Bronchial epithelial cell (primary cell): ENCODE results near the gene SCAMP5. TPM values are rescaled to one million over a fixed set of nuclear protein-coding genes. Genes with fewer than 3 reads are reported as not detected.

ENCODE experiments used
- DNase-seq: peaks from one replicate; pipeline ENCODE4 v3.0.0-alpha.2; 2010; ENCODE audit warnings: low read depth
- FAIRE-seq: peaks from 2 replicates; lab custom pipeline; 2011; peaks lifted over from hg19 to GRCh38; lab: Jason Lieb, UNC
- H3K27me3 ChIP-seq: 2 replicates; pipeline ENCODE4 v1.5.1; 2011; ENCODE audit warnings: low read length; ENCODE audit not compliant: control insufficient read depth, insufficient read depth
- H3K36me3 ChIP-seq: 2 replicates; pipeline ENCODE4 v1.5.1; 2011; ENCODE audit warnings: low read length; ENCODE audit not compliant: control insufficient read depth, insufficient read depth
- H3K4me3 ChIP-seq: 2 replicates; pipeline ENCODE4 v1.5.1; 2011; ENCODE audit warnings: mild to moderate bottlenecking, low read depth, low read length, control low read depth
- total RNA-seq: library from RNA; depleted of rRNA; stranded (reverse); fragments of >200 nt; gene quantifications from 2 replicates; pipeline ENCODE4 v1.2.1, GENCODE V29; 2014
- TF ChIP-seq, protein P1 (sequence below): IDR thresholded peaks from 2 replicates; pipeline ENCODE4 v1.5.1; 2011; ENCODE audit warnings: mild to moderate bottlenecking, moderate library complexity, low read length, control low read depth, inconsistent platforms; ENCODE audit not compliant: insufficient read depth, severe bottlenecking

Gene SCAMP5
- total RNA-seq, 1 donor from 2014 or later = 1.3 TPM

DNA sequence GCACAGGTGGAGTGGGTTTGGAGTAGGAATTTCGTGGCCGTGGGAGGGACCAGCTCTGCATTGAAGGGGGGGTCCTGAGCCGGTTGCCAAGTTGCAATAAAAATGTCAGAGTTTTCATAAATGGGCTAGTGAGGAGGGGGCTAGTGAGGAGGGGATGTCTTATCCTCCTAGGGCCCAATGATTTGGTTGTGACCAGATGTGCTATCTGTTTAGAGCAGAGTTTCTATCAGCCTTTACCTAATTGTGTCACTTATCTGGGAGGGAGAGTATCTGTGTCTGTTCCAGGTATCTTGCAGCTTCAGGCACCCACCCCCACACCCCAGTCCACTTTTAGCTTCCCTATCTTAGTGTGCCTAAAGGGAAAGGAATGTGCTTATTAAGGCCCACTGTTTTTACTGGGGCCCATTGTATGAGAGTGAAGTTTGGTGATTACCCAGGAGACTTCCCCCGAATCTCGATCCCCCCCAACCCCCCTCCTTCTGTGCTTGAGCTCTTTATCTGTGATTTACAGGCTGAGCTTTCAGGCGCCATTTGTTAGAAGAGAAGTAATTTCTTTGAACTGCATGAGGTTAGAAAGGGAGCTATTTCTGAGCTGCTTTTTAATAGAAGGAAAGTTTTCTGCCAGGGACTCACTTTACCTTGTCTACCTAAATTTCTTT lies 70.6 kb downstream of the SCAMP5 start:
- DNase-seq = no peak
- H3K36me3 ChIP-seq = no peaks in the 10 kb centered on the region
- peaks cover 2% of the 10 kb centered on the region for H3K27me3 ChIP-seq
- no peak overlapping the region for H3K4me3 ChIP-seq
- no peak for FAIRE-seq
- TF ChIP-seq, protein P1, sequence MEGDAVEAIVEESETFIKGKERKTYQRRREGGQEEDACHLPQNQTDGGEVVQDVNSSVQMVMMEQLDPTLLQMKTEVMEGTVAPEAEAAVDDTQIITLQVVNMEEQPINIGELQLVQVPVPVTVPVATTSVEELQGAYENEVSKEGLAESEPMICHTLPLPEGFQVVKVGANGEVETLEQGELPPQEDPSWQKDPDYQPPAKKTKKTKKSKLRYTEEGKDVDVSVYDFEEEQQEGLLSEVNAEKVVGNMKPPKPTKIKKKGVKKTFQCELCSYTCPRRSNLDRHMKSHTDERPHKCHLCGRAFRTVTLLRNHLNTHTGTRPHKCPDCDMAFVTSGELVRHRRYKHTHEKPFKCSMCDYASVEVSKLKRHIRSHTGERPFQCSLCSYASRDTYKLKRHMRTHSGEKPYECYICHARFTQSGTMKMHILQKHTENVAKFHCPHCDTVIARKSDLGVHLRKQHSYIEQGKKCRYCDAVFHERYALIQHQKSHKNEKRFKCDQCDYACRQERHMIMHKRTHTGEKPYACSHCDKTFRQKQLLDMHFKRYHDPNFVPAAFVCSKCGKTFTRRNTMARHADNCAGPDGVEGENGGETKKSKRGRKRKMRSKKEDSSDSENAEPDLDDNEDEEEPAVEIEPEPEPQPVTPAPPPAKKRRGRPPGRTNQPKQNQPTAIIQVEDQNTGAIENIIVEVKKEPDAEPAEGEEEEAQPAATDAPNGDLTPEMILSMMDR = no peak

DNA sequence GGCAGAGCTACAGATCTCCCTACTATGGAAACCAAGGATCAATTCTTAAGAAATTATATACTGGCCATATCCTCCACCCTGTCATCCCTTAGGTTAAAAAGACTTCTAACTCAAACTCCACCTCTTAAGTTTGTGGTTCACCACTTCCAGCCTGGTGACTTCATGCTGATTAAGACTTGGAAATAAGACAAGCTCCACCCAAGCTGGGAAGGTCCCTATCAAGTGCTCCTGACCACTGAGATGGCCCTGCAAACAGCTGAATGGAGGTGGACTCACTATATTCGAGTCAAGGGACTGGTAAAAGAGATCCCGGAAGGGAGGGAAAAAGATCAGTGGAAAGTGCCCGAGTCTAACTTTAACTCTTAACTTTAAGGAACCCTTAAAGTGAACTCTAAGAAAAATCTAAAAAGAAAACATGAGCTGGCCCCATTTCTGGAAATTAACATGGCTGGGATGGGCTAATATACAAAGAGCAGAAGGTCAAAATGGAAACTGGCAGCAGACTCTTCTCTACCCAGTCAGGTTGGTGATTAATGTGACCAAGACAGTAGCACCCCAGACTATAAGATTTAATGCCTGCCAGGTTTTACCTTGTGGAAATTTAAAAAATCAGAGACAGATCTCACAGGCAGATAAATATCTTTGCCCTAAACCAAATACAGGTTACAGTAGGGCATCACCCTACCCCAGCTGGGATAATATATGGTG lies 71.9 kb downstream of the SCAMP5 start:
- DNase-seq (peak; percentile 80), FAIRE-seq (no peak)
- Histone ChIP-seq H3K36me3 (no peaks in the 10 kb centered on the region), H3K27me3 (peaks cover 5% of the 10 kb centered on the region), H3K4me3 (no peak overlapping the region)
- TF ChIP-seq, protein P1 = no peak

DNA sequence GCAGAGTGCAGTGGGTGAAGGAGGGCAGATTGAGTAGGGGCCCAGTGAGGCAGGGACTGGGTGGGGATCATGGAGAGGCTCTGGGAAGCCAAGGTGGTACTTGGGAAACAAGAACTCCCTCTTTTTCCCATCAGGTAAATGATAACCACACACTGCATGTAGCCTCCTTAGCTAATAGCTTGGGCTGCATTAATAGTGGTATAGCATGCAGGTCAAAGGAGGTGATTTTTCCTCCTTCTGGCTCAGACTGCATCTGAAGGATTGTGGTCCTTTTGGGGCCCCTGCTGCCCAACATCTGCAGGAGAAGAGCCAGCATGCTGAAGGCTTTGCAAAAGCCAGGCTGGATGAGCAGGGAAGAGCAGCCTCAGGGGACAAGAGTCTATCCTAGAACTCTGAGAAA lies 73.4 kb downstream of the SCAMP5 start:
- no peak overlapping the region for H3K4me3 ChIP-seq
- no peaks in the 10 kb centered on the region for H3K36me3 ChIP-seq
- TF ChIP-seq, protein P1 = no peak
- no peak for DNase-seq
- peaks cover 5% of the 10 kb centered on the region for H3K27me3 ChIP-seq
- no peak for FAIRE-seq

DNA sequence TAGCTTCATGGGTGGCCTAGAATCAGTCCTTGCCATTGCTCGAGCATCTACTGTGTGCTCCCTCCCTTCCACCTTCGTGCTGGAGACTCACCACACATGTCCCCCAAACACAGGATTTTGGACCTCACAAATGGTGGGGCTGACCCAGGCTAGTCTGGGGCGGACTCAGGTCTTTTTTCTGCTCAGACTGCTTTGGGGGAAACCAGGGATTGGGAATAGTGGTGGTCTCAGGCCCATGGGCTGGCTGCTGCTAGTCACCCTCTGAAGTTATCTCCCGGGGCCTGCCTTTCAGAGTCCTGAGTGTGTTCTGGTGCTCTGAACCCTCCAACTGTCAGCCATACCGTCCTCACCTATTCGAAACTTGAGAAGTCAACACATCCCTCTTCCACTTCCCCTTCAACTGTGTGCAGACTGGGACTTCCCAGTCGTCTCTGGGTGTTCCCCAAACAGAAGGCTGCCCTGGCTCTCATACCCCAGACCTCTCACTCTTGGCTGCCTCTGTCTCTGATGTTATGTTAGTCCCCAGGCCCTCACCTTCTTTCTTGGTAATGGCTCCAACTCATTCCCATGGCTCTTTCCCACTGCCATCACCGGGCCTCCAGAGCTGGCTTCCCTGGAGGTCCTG lies 74.0 kb downstream of the SCAMP5 start:
- peaks cover 5% of the 10 kb centered on the region for H3K27me3 ChIP-seq
- DNase-seq (no peak), FAIRE-seq (no peak)
- H3K36me3 ChIP-seq = no peaks in the 10 kb centered on the region
- no peak overlapping the region for H3K4me3 ChIP-seq
- TF ChIP-seq, protein P1 = no peak

DNA sequence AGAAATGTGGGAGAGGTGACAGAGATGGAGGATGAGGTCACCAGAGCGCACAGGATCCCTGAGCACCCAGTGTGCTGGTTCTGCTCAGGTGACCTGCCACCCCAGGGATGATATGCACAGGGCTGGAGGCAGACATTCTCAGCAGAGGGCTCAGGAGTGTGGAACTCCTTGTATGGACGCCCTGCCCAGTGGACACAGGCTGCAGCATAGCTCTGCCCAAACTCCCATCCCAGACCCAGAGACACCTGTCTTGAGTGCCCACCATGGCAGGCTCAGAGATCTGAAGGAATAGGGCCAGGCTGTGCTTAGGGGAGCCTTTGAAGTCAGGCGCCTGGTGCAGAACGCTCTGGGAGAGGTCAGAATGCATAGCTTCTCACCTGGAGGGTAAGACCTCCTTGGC lies 75.3 kb downstream of the SCAMP5 start:
- no peak for FAIRE-seq
- TF ChIP-seq, protein P1 = no peak
- DNase-seq = no peak
- H3K4me3 ChIP-seq = no peak overlapping the region
- no peaks in the 10 kb centered on the region for H3K36me3 ChIP-seq
- H3K27me3 ChIP-seq = peaks cover 5% of the 10 kb centered on the region

Other genes with a start within 250 kb of the SCAMP5 start
- gene CYP1A2, start 246.7 kb upstream of the SCAMP5 start, total RNA-seq = not detected in 2 replicates
- 28.9 and 29.2 TPM in 2 replicates for gene CSK, start 213.5 kb upstream of the SCAMP5 start, total RNA-seq
- under 0.01 TPM in 1 of 2 replicates, not detected in the other for gene LMAN1L, start 182.7 kb upstream of the SCAMP5 start, total RNA-seq
- not detected in 2 replicates for gene CPLX3, start 168.9 kb upstream of the SCAMP5 start, total RNA-seq
- 17.4 and 23.6 TPM in 2 replicates for gene ULK3, start 152.4 kb upstream of the SCAMP5 start, total RNA-seq
- 20.5 and 30.7 TPM in 2 replicates for gene SCAMP2, start 122.2 kb upstream of the SCAMP5 start, total RNA-seq
- 25.0 and 35.0 TPM in 2 replicates for gene MPI, start 105.5 kb upstream of the SCAMP5 start, total RNA-seq
- gene FAM219B, start 88.7 kb upstream of the SCAMP5 start, total RNA-seq = 67.3 and 72.4 TPM in 2 replicates
- 55.3 and 66.6 TPM in 2 replicates for gene COX5A, start 57.5 kb upstream of the SCAMP5 start, total RNA-seq
- 3.3 and 8.7 TPM in 2 replicates for gene RPP25, start 38.8 kb upstream of the SCAMP5 start, total RNA-seq
- gene PPCDC, start 28.0 kb downstream of the SCAMP5 start, total RNA-seq = 13.2 and 14.8 TPM in 2 replicates
- gene C15orf39, start 206.3 kb downstream of the SCAMP5 start, total RNA-seq = 2.1 and 2.2 TPM in 2 replicates